ENCODE data around the gene TRPT1. TPM values are rescaled to one million over a fixed set of nuclear protein-coding genes. Genes with fewer than 3 reads are reported as not detected.

The TRPT1 gene
- total RNA-seq, 4 donors from 2014 or later: 80.9 to 231 (median 139) TPM

GRCh38 chr11:64181506-64182411 is 44.2 kb downstream of the TRPT1 start:
- H3K4me1 ChIP-seq: peaks cover 47 to 60% of the 10 kb centered on the region in 2 donors
- TF ChIP-seq, protein P1, sequence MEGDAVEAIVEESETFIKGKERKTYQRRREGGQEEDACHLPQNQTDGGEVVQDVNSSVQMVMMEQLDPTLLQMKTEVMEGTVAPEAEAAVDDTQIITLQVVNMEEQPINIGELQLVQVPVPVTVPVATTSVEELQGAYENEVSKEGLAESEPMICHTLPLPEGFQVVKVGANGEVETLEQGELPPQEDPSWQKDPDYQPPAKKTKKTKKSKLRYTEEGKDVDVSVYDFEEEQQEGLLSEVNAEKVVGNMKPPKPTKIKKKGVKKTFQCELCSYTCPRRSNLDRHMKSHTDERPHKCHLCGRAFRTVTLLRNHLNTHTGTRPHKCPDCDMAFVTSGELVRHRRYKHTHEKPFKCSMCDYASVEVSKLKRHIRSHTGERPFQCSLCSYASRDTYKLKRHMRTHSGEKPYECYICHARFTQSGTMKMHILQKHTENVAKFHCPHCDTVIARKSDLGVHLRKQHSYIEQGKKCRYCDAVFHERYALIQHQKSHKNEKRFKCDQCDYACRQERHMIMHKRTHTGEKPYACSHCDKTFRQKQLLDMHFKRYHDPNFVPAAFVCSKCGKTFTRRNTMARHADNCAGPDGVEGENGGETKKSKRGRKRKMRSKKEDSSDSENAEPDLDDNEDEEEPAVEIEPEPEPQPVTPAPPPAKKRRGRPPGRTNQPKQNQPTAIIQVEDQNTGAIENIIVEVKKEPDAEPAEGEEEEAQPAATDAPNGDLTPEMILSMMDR (IDR thresholded peaks at IDR 0.05 in 4 of 5, conservative IDR thresholded peaks at IDR 0.05 in 1 of 5): no peak
- TF ChIP-seq POLR2A (IDR thresholded peaks at IDR 0.05): peak; percentile 85 to 89
- in situ Hi-C loops (cut with MboI; ENCODE audit: low sequenced_read_pairs in 4 of 4): no loop called here
- no peaks in the 10 kb centered on the region for H3K9me3 ChIP-seq
- ATAC-seq (peak; percentile 58 to 60), DNase-seq (peak; percentile 97 to 98)
- peak overlapping the region; percentile 95 to 99 (median 96) for H3K27ac ChIP-seq
- H3K4me3 ChIP-seq: peak overlapping the region; percentile 23 to 46 (median 38)
- intact Hi-C loops (cut with DNase I; ENCODE audit: low total_unique reads): loop anchor here (2.0 to 10.0 kb wide), 2 partner anchors 15 to 507 kb away; partner anchors contain the start of genes ATL3 and MACROD1
- no peaks in the 10 kb centered on the region for H3K27me3 ChIP-seq
- H3K36me3 ChIP-seq: no peaks in the 10 kb centered on the region

GRCh38 chr11:64180891-64181290 is 45.1 kb downstream of the TRPT1 start:
- TF ChIP-seq, protein P1 (IDR thresholded peaks at IDR 0.05 in 4 of 5, conservative IDR thresholded peaks at IDR 0.05 in 1 of 5): no peak
- TF ChIP-seq POLR2A (IDR thresholded peaks at IDR 0.05): no peak
- peak in 1 of 2 donors; percentile 56 for DNase-seq
- peaks cover 47 to 60% of the 10 kb centered on the region in 2 donors for H3K4me1 ChIP-seq
- peak overlapping the region; percentile 23 to 46 (median 38) for H3K4me3 ChIP-seq
- H3K9me3 ChIP-seq: no peaks in the 10 kb centered on the region
- in situ Hi-C loops (cut with MboI; ENCODE audit: low sequenced_read_pairs in 4 of 4): no loop called here
- no peaks in the 10 kb centered on the region for H3K27me3 ChIP-seq
- H3K27ac ChIP-seq: peak overlapping the region; percentile 95 to 99 (median 96)
- intact Hi-C loops (cut with DNase I; ENCODE audit: low total_unique reads): loop anchor here (2.0 to 10.0 kb wide), 2 partner anchors 14 to 506 kb away; partner anchors contain the start of genes ATL3 and MACROD1
- H3K36me3 ChIP-seq: no peaks in the 10 kb centered on the region
- peak in 1 of 2 donors; percentile 18 for ATAC-seq

- Histone ChIP-seq H3K9me3 (no peaks in the 10 kb centered on the region), H3K27ac (no peak overlapping the region), H3K4me1 (peaks cover 39 to 49% of the 10 kb centered on the region in 2 donors), H3K36me3 (no peaks in the 10 kb centered on the region), H3K4me3 (no peak overlapping the region), H3K27me3 (no peaks in the 10 kb centered on the region)
- no peak for TF ChIP-seq POLR2A (IDR thresholded peaks at IDR 0.05)
- TF ChIP-seq, protein P1 (IDR thresholded peaks at IDR 0.05 in 4 of 5, conservative IDR thresholded peaks at IDR 0.05 in 1 of 5): no peak
- ATAC-seq (no peak), DNase-seq (no peak)
- intact Hi-C loops (cut with DNase I; ENCODE audit: low total_unique reads) (no loop called here), in situ Hi-C loops (cut with MboI; ENCODE audit: low sequenced_read_pairs in 4 of 4) (no loop called here)
These were observed 46.9 kb downstream of the TRPT1 start for GRCh38 chr11:64178951-64179639.

DNA sequence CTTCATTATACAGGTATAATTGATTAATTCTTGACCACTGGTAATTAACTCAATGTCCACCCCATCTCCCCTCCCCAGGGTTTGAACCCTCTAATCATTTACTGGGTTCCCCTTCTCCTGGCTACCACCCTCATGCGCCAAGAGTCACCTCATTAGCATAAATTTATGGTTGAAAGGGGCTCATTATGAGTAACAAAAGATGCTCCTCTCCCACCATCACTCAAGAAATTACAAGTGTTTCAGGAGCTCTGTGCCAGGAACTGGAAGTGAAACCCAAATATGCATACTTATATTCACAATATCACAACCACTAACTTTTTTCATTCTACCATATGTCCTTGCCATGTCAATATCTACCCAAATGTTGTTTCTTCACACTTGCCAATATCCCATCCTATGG is 47.8 kb downstream of the TRPT1 start:
- H3K4me3 ChIP-seq: no peak overlapping the region
- ATAC-seq: no peak
- in situ Hi-C loops (cut with MboI; ENCODE audit: low sequenced_read_pairs in 4 of 4): no loop called here
- no peaks in the 10 kb centered on the region for H3K27me3 ChIP-seq
- no peak for DNase-seq
- no peak for TF ChIP-seq POLR2A (IDR thresholded peaks at IDR 0.05)
- TF ChIP-seq, protein P1 (IDR thresholded peaks at IDR 0.05 in 4 of 5, conservative IDR thresholded peaks at IDR 0.05 in 1 of 5): no peak
- no peaks in the 10 kb centered on the region for H3K9me3 ChIP-seq
- H3K4me1 ChIP-seq: peaks cover 30 to 40% of the 10 kb centered on the region in 2 donors
- H3K27ac ChIP-seq: no peak overlapping the region
- intact Hi-C loops (cut with DNase I; ENCODE audit: low total_unique reads): no loop called here
- H3K36me3 ChIP-seq: no peaks in the 10 kb centered on the region

Measured in gastrocnemius medialis (tissue), 4 donors.